DMS114 treated with DMSO at 0.1 percent for 48 hours (cell line): Measurements from ENCODE around the gene TWSG1.
"Not testable (repeated sequence)": the region's sequence is repeated elsewhere in the genome, so short reads cannot be mapped to it uniquely, and the experiment has no call there.

Experiments
- DNase-seq: peaks from one replicate; lab custom pipeline; 2025; ENCODE audit not compliant: unreplicated experiment; lab: John Stamatoyannopoulos, UW

Gene TWSG1

GRCh38 chr18:9334973-9335696 is 562 bp downstream of the TWSG1 start:
- no peak for DNase-seq

GRCh38 chr18:9335697-9336045 is 1.1 kb downstream of the TWSG1 start:
- no peak for DNase-seq

GRCh38 chr18:9336827-9337226 is 2.3 kb downstream of the TWSG1 start:
- no peak for DNase-seq

GRCh38 chr18:9337873-9338272 is 3.3 kb downstream of the TWSG1 start:
- no peak for DNase-seq

- DNase-seq, result no peak
These were observed 5.9 kb downstream of the TWSG1 start for GRCh38 chr18:9340472-9340871.

GRCh38 chr18:9343577-9343976 is 9.0 kb downstream of the TWSG1 start:
- DNase-seq, result no peak

GRCh38 chr18:9346775-9347174 is 12.2 kb downstream of the TWSG1 start:
- no peak for DNase-seq

GRCh38 chr18:9348079-9348671 is 13.6 kb downstream of the TWSG1 start:
- DNase-seq, result no peak

- no peak for DNase-seq
These were observed 14.2 kb downstream of the TWSG1 start for GRCh38 chr18:9348766-9349165.

- DNase-seq, result no peak
These were observed 19.0 kb downstream of the TWSG1 start for GRCh38 chr18:9353596-9353995.

- DNase-seq, result no peak
These were observed 19.7 kb downstream of the TWSG1 start for GRCh38 chr18:9354256-9354655.

GRCh38 chr18:9356976-9357375 is 22.4 kb downstream of the TWSG1 start:
- no peak for DNase-seq

- no peak for DNase-seq
These were observed 25.2 kb downstream of the TWSG1 start for GRCh38 chr18:9359796-9360195.

- DNase-seq, result no peak
These were observed 26.6 kb downstream of the TWSG1 start for GRCh38 chr18:9361191-9361590.

- no peak for DNase-seq
These were observed 28.3 kb downstream of the TWSG1 start for GRCh38 chr18:9362869-9363268.

GRCh38 chr18:9364242-9364641 is 29.7 kb downstream of the TWSG1 start:
- DNase-seq, result no peak

- no peak for DNase-seq
These were observed 30.8 kb downstream of the TWSG1 start for GRCh38 chr18:9365406-9365805.

- no peak for DNase-seq
These were observed 31.6 kb downstream of the TWSG1 start for GRCh38 chr18:9366126-9366714.

GRCh38 chr18:9373254-9373653 is 38.7 kb downstream of the TWSG1 start:
- not testable (repeated sequence) for DNase-seq

- no peak for DNase-seq
These were observed 44.5 kb downstream of the TWSG1 start for GRCh38 chr18:9379118-9379517.

- DNase-seq, result no peak
These were observed 45.5 kb downstream of the TWSG1 start for GRCh38 chr18:9380101-9380500.

- no peak for DNase-seq
These were observed 46.2 kb downstream of the TWSG1 start for GRCh38 chr18:9380621-9381395.
